ENCODE measurements around the gene MCM8.

MCM8 gene

DNA sequence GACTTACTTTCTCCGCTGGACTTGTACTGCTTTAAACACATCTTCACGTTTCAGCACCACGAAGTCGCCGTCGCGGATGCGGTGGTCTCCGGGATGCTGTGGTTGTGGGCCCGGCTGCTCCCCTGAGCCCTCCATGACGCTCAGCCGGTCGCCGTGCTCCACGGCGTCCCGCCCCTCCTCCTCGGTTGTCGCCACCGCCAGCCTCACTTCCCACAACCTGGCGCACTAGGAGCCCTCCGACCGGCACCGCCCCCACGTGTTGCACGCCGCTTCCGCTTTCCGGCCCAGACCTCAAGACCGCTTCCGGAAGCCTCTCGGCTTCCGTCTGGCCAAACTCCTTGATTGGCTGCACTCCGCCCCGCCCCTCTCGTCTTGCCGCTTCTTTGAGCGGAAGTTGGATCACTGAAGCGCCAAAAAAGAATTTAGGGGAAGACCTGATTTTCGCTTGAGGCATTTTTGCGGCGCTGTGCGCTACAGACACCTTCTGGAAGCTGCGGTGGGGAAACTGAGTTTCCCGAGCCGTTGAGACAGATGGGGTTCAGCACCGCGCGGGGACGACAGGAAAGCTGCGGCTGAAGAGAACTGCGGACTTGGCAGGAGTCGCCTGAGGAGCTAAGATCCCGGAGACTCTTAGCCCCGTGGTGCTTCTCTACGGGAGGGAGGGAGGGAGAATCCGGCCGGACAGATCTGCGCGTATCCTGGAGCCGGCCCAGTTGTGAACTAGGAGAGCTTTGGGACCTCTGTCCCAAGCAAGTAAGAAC, at the start of gene MCM8, which contains the start of gene TRMT6:
MCM8 (plus strand) TSS at position 382 of the 761 bp plus-strand sequence. CDS start 1,364 bp downstream, outside the sequence.
TRMT6 (minus strand) TSS at position 263 of the 761 bp plus-strand sequence; CDS start at position 135, 128 bp downstream.
- peak; percentile 99 for DNase-seq (ENCODE audit: low read depth, low spot score)

GRCh38 chr20:5900908-5901307, 49.5 kb upstream of the MCM8 start:
- no peak for DNase-seq (ENCODE audit: low read depth, low spot score)

DNA sequence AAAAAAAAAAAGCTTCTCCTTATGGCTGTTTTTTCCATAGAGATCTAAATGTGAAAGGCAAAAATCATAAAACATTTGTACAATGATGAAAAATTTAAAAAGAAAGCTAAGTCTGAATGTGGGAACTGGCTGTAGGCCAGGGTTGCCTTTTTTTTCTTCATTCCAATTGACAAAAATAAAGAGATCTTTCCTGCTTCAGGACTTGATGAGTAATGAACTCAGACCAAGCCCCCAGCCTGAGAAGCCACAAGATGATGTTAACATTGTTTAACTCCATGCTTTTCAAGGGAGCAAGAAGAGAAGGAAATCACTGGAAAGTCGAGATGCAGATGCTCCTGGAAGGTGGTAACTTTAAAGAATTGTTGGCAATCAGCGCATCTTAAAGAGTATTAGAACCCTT, 41.5 kb upstream of the MCM8 start:
- no peak for DNase-seq (ENCODE audit: low read depth, low spot score)

DNA sequence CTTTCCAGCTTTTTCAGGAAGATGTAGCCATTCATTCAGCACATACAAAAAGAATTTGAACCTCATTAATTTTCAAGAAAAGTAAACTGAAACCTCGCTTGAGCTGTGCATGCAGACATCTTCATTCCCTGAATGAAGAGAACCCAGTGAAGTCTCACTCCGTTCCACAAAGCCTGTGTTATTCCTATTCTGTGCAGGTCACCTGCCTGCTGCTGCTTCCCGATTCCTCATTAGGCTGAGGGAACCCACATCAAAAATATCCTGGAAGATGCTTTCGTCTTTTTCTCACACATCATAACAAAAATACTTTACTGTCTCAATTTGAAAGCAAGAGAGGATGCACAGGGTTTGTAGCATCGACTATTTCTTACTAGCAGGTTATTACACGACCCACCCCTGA, 40.3 kb upstream of the MCM8 start:
- DNase-seq (ENCODE audit: low read depth, low spot score) = no peak

DNA sequence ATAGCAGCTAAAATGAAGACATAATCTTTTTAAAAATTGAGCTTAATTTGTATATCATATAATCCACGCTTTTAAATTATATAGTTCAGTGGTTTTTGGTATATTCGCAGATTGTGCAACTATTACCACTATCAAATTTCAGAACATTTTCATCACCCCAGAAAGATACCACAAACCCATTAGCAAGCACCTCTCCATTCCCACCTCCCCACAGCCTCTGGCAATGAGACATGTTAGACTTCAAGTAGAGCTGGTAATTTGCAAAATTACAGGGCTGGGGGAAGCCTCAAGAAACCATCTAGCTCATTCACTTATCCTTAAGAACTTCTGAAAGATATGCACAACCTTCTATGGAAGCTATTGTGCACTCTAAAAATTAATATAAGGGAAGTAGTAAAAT, 37.3 kb upstream of the MCM8 start:
- DNase-seq (ENCODE audit: low read depth, low spot score) = no peak

DNA sequence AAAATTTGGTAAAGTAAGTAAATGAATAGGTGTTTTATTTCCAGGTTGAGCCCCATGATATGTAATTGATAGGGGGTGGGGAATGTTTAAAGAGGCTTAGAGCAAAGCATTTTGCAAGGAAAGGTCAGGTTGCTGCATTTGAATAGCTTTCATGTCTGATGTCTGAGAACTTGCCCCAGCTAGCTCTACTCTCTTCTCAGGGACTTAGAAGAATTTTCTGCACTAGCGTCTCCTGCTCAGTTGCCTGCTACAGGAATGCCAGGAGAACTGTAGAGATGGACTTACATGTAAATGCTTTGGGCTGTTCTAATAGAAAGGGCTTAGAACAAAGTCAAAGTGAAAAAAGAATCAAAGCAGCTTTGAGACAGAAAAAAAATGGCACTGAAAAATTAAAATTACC, 35.6 kb upstream of the MCM8 start:
- DNase-seq (ENCODE audit: low read depth, low spot score) = no peak

DNA sequence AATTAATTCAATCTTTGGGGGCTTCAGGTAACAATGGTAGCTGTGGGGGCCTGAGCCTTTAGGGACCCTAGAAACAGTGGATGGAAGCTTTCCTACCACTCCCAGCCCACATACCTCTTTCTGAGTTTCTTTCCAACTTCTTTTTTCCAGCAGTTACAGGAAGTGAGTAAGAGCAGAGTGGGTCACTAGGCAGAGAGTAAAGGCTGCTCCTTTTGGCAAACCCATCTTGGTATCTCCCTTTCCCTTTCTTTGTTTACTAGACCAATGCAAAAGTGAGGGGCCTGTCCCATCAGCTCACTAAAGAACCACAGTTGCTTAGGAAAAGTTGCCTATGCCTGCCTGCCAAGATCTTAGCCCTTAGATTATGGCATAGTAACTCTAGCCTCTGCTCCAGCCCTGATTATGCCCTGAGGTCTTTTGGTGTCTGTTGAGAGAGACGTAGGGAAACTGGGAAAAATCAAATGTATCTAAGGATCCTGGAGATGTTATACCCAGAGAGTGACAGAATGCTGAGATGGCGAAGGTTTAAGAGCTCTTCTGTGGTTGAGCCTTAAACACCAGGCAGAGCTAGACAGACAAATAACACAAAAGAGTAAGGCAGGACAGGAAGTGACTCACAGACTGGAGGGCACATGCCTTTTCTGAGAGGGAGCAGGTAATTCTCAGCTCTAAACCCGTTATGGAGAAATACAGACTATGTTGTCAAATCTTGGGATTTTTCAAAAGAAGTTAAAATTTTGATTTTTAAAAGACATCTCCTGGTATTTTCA, 31.4 kb upstream of the MCM8 start:
- peak; percentile 27 for DNase-seq (ENCODE audit: low read depth, low spot score)

DNA sequence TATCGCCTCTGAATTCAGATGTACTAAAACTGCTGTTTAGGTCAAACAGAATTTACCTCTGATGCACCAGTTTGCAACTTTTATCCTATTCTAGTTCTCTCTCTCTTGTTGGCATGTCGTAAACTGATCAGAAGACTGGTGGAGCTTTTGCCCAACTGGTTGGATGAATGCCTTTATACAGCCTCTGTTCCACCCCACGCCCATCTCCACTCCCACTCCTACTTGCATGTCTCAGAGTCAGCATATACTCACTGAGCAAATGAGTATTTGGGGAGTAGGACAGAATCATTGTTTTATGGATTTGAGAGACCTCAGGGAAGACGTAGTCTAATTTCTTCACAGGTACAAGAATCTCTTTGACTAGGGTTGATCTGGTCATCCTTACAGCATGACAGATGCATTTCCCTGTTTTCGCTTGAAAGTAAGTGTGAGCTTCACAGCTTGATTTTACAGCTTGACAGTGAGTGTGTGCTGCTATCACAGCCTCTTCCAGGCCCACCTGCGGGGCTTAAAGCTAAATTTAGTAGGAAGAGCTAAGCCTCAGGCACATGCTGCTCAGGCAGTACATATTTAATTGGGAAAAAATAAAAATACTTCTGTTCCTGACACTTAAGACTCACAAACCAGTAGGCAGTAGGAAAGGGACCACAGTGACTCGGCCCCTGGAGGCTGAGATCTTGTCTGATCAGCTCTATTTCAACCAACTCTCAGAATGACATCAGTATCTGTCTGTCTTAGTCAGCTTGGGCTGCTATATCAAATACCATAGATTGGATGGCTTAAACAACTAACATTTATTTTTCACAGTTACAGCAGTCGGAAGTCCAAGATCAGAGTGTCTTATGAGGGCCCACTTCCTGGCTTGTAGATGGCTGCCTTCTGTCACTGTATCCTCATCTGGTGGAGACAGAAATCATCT, 30.6 kb upstream of the MCM8 start:
- DNase-seq (ENCODE audit: low read depth, low spot score) = peak; percentile 4

GRCh38 chr20:5920581-5920980, 29.9 kb upstream of the MCM8 start:
- no peak for DNase-seq (ENCODE audit: low read depth, low spot score)

- DNase-seq (ENCODE audit: low read depth, low spot score) = no peak
These were observed 27.0 kb upstream of the MCM8 start for GRCh38 chr20:5923493-5923892.

- DNase-seq (ENCODE audit: low read depth, low spot score) = no peak
These were observed 24.9 kb upstream of the MCM8 start for GRCh38 chr20:5925551-5925950.

- no peak for DNase-seq (ENCODE audit: low read depth, low spot score)
These were observed 22.5 kb upstream of the MCM8 start for GRCh38 chr20:5927749-5928462.

GRCh38 chr20:5928836-5929715, 21.4 kb upstream of the MCM8 start:
- no peak for DNase-seq (ENCODE audit: low read depth, low spot score)

- DNase-seq (ENCODE audit: low read depth, low spot score) = no peak
These were observed 19.0 kb upstream of the MCM8 start for GRCh38 chr20:5931411-5931810.

DNA sequence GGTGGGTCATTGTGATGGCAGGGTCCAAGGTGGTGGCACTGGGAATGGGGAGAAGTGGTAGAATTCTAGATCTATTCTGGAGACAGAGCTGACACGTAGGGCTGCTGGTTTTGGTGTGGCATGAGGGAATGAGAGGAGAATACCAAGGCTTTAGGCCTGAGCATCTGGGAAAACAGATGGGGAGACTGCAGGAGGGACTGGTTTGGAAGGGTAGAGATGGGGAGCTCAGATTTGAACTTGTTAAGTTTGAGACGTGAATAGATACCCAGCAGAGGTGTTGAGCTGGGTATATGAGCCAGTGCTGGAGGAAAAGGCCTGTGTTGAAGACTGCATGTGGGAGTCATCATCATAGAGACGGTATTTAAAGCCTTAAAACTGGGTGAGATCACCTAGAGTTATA, 17.7 kb upstream of the MCM8 start:
- DNase-seq (ENCODE audit: low read depth, low spot score) = no peak

DNA sequence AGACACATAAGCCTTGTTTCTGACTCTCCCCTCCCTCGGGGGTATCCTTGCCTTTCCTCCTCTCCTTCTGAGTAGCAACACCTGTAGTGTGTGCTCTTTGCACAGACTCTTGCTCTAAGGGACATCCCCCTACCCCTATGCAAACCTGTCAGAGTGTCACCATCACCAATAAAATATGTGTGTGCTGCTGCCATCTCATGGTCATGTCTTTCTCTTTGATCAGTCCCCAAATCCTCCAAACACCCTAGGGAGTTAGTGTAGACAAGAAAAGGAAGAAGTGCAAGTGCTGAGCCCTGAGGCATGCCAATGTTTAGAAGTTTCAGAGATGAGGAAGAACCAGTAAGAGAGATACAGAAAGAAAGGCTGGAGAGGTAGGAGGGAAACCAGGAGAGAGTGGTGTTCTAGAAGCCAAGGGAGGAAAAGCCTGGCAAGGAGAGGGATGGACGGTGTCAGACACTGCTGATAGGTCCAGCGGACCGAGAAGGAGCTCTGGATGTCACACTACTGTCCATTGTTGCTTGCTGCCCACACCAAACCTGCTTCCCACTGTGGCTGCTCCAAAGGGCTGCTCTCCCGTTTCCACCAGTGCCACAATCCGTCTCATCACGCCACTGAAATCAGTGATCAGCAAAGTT, 16.5 kb upstream of the MCM8 start:
- DNase-seq (ENCODE audit: low read depth, low spot score) = peak; percentile 20

- no peak for DNase-seq (ENCODE audit: low read depth, low spot score)
These were observed 15.1 kb upstream of the MCM8 start for GRCh38 chr20:5935384-5935783.

GRCh38 chr20:5936238-5936637, 14.2 kb upstream of the MCM8 start:
- no peak for DNase-seq (ENCODE audit: low read depth, low spot score)

GRCh38 chr20:5938456-5939029, 11.9 kb upstream of the MCM8 start:
- no peak for DNase-seq (ENCODE audit: low read depth, low spot score)

Data from ELF-1 (cell line).